ENCODE results near the gene ATP6V1A.
A peak's percentile ranks its signal among the peaks of the same experiment; 100 is the strongest.

Gene ATP6V1A
- 33.9 to 107 (median 73.7) reads per million in 9 experiments for total RNA-seq

GRCh38 chr3:113746548-113747282, at the start of gene ATP6V1A:
TSS of gene ATP6V1A (plus strand) at chr3:113747035. CDS start at chr3:113778754, 31,719 bp downstream.
- Mint-ChIP-seq H3K36me3 (ENCODE audit: insufficient read depth) (peaks cover 58% of the 10 kb centered on the region), H3K4me1 (ENCODE audit: low read depth in 2 of 2) (peaks cover 38 to 58% of the 10 kb centered on the region in 2 donors), H3K9me3 (no peaks in the 10 kb centered on the region), H3K27ac (peak within 1 kb of the TSS; percentile 100), H3K27me3 (no peaks in the 10 kb centered on the region), H3K4me3 (peak within 1 kb of the TSS; percentile 95 to 99)
- DNase-seq, result peak; percentile 74 to 76 (median 75)
- ATAC-seq (replicated peaks), result peak; percentile 54

- DNase-seq, result peak in 1 of 3 experiments; percentile 7
- H3K27ac Mint-ChIP-seq, result no peak overlapping the region
These were observed 49.2 kb upstream of the ATP6V1A start for GRCh38 chr3:113697500-113698090.

GRCh38 chr3:113698213-113698742, 48.6 kb upstream of the ATP6V1A start:
- DNase-seq, result no peak
- no peak for ATAC-seq (replicated peaks)
- Mint-ChIP-seq H3K9me3 (no peaks in the 10 kb centered on the region), H3K27ac (no peak overlapping the region), H3K4me1 (ENCODE audit: low read depth in 2 of 2) (peaks cover 20 to 32% of the 10 kb centered on the region in 2 donors), H3K36me3 (ENCODE audit: insufficient read depth) (peaks cover 4% of the 10 kb centered on the region), H3K4me3 (no peak overlapping the region), H3K27me3 (no peaks in the 10 kb centered on the region)

More at GRCh38 chr3:113697500-113698090, 49.2 kb upstream of the ATP6V1A start:
- no peaks in the 10 kb centered on the region for H3K27me3 Mint-ChIP-seq
- H3K36me3 Mint-ChIP-seq (ENCODE audit: insufficient read depth), result peaks cover 4% of the 10 kb centered on the region
- ATAC-seq (replicated peaks), result no peak
- H3K4me3 Mint-ChIP-seq, result no peak overlapping the region
- H3K4me1 Mint-ChIP-seq (ENCODE audit: low read depth in 2 of 2), result peaks cover 21 to 35% of the 10 kb centered on the region in 2 donors
- no peaks in the 10 kb centered on the region for H3K9me3 Mint-ChIP-seq

GRCh38 chr3:113698956-113699355, 47.9 kb upstream of the ATP6V1A start:
- no peak for ATAC-seq (replicated peaks)
- H3K27me3 Mint-ChIP-seq, result no peaks in the 10 kb centered on the region
- peaks cover 4% of the 10 kb centered on the region for H3K36me3 Mint-ChIP-seq (ENCODE audit: insufficient read depth)
- H3K27ac Mint-ChIP-seq, result no peak overlapping the region
- no peak for DNase-seq
- H3K4me1 Mint-ChIP-seq (ENCODE audit: low read depth in 2 of 2), result peaks cover 15 to 26% of the 10 kb centered on the region in 2 donors
- no peaks in the 10 kb centered on the region for H3K9me3 Mint-ChIP-seq
- H3K4me3 Mint-ChIP-seq, result no peak overlapping the region

- Mint-ChIP-seq H3K36me3 (ENCODE audit: insufficient read depth) (no peaks in the 10 kb centered on the region), H3K27me3 (peaks cover 23 to 45% of the 10 kb centered on the region in 2 donors), H3K27ac (no peak overlapping the region), H3K4me1 (ENCODE audit: low read depth in 2 of 2) (no peaks in the 10 kb centered on the region), H3K9me3 (no peaks in the 10 kb centered on the region), H3K4me3 (no peak overlapping the region)
- DNase-seq, result no peak
- no peak for ATAC-seq (replicated peaks)
These were observed 39.0 kb upstream of the ATP6V1A start for GRCh38 chr3:113707835-113708234.

- H3K27ac Mint-ChIP-seq, result no peak overlapping the region
- H3K27me3 Mint-ChIP-seq, result peaks cover 15 to 19% of the 10 kb centered on the region in 2 donors
- no peak for ATAC-seq (replicated peaks)
- H3K9me3 Mint-ChIP-seq, result no peaks in the 10 kb centered on the region
- H3K4me1 Mint-ChIP-seq (ENCODE audit: low read depth in 2 of 2), result no peaks in the 10 kb centered on the region
- no peak for DNase-seq
- H3K4me3 Mint-ChIP-seq, result no peak overlapping the region
- peaks cover 12% of the 10 kb centered on the region for H3K36me3 Mint-ChIP-seq (ENCODE audit: insufficient read depth)
These were observed 34.7 kb upstream of the ATP6V1A start for GRCh38 chr3:113712129-113712528.

GRCh38 chr3:113714702-113715101, 32.1 kb upstream of the ATP6V1A start:
- H3K27ac Mint-ChIP-seq, result peak overlapping the region; percentile 7 to 20
- H3K9me3 Mint-ChIP-seq, result no peaks in the 10 kb centered on the region
- no peak overlapping the region for H3K4me3 Mint-ChIP-seq
- peaks cover 26% of the 10 kb centered on the region for H3K36me3 Mint-ChIP-seq (ENCODE audit: insufficient read depth)
- DNase-seq (no peak), ATAC-seq (replicated peaks) (no peak)
- no peaks in the 10 kb centered on the region for H3K27me3 Mint-ChIP-seq
- H3K4me1 Mint-ChIP-seq (ENCODE audit: low read depth in 2 of 2), result no peaks in the 10 kb centered on the region

GRCh38 chr3:113717308-113717707, 29.5 kb upstream of the ATP6V1A start:
- H3K27me3 Mint-ChIP-seq, result no peaks in the 10 kb centered on the region
- H3K36me3 Mint-ChIP-seq (ENCODE audit: insufficient read depth), result peaks cover 49% of the 10 kb centered on the region
- H3K4me3 Mint-ChIP-seq, result no peak overlapping the region

GRCh38 chr3:113717818-113718217, 29.0 kb upstream of the ATP6V1A start:
- peak overlapping the region; percentile 55 to 63 for H3K27ac Mint-ChIP-seq
- H3K36me3 Mint-ChIP-seq (ENCODE audit: insufficient read depth), result peaks cover 52% of the 10 kb centered on the region
- H3K9me3 Mint-ChIP-seq, result no peaks in the 10 kb centered on the region

More at GRCh38 chr3:113717308-113717707, 29.5 kb upstream of the ATP6V1A start:
- Mint-ChIP-seq H3K27ac (peak overlapping the region; percentile 55 to 63), H3K4me1 (ENCODE audit: low read depth in 2 of 2) (no peaks in the 10 kb centered on the region), H3K9me3 (no peaks in the 10 kb centered on the region)
- ATAC-seq (replicated peaks), result no peak
- no peak for DNase-seq

GRCh38 chr3:113719294-113719693, 27.5 kb upstream of the ATP6V1A start:
- H3K27ac Mint-ChIP-seq, result no peak overlapping the region
- H3K4me3 Mint-ChIP-seq, result no peak overlapping the region
- no peak for ATAC-seq (replicated peaks)
- no peaks in the 10 kb centered on the region for H3K27me3 Mint-ChIP-seq
- H3K36me3 Mint-ChIP-seq (ENCODE audit: insufficient read depth), result peaks cover 57% of the 10 kb centered on the region
- H3K4me1 Mint-ChIP-seq (ENCODE audit: low read depth in 2 of 2), result peaks cover 0 to 9% of the 10 kb centered on the region in 2 donors
- DNase-seq, result no peak
- H3K9me3 Mint-ChIP-seq, result no peaks in the 10 kb centered on the region

More at GRCh38 chr3:113717818-113718217, 29.0 kb upstream of the ATP6V1A start:
- H3K4me3 Mint-ChIP-seq, result no peak overlapping the region
- peaks cover 0 to under 1% of the 10 kb centered on the region in 2 donors for H3K4me1 Mint-ChIP-seq (ENCODE audit: low read depth in 2 of 2)
- ATAC-seq (replicated peaks) (no peak), DNase-seq (no peak)
- H3K27me3 Mint-ChIP-seq, result no peaks in the 10 kb centered on the region

- Mint-ChIP-seq H3K36me3 (ENCODE audit: insufficient read depth) (peaks cover 61% of the 10 kb centered on the region), H3K9me3 (no peaks in the 10 kb centered on the region), H3K27me3 (no peaks in the 10 kb centered on the region), H3K27ac (no peak overlapping the region), H3K4me3 (no peak overlapping the region), H3K4me1 (ENCODE audit: low read depth in 2 of 2) (peaks cover under 1 to 13% of the 10 kb centered on the region in 2 donors)
- no peak for ATAC-seq (replicated peaks)
- DNase-seq, result no peak
These were observed 27.1 kb upstream of the ATP6V1A start for GRCh38 chr3:113719758-113720157.

GRCh38 chr3:113721636-113722035, 25.2 kb upstream of the ATP6V1A start:
- DNase-seq (no peak), ATAC-seq (replicated peaks) (no peak)
- Mint-ChIP-seq H3K4me1 (ENCODE audit: low read depth in 2 of 2) (peaks cover 2 to 23% of the 10 kb centered on the region in 2 donors), H3K4me3 (no peak overlapping the region), H3K27ac (peak overlapping the region in 1 of 2 donors; percentile 23), H3K36me3 (ENCODE audit: insufficient read depth) (peaks cover 62% of the 10 kb centered on the region), H3K27me3 (no peaks in the 10 kb centered on the region), H3K9me3 (no peaks in the 10 kb centered on the region)

GRCh38 chr3:113728661-113729060, 18.2 kb upstream of the ATP6V1A start:
- Mint-ChIP-seq H3K27me3 (no peaks in the 10 kb centered on the region), H3K36me3 (ENCODE audit: insufficient read depth) (peaks cover 26% of the 10 kb centered on the region), H3K4me3 (no peak overlapping the region), H3K9me3 (no peaks in the 10 kb centered on the region), H3K4me1 (ENCODE audit: low read depth in 2 of 2) (peaks cover 9 to 51% of the 10 kb centered on the region in 2 donors), H3K27ac (no peak overlapping the region)
- ATAC-seq (replicated peaks) (no peak), DNase-seq (no peak)

Measured in effector memory CD8-positive, alpha-beta T cell (primary cell).